ENCODE data around the gene PRG3. TPM values are rescaled to one million over a fixed set of nuclear protein-coding genes. Genes with fewer than 3 reads are reported as not detected.
A peak's percentile ranks its signal among the peaks of the same experiment; 100 is the strongest.

The PRG3 gene
- total and polyA plus RNA-seq, 9 of the 15 experiments (the other 6 are each of a cell fraction or from before 2014, with no cell fraction given) = 0.18 to 0.55 (median 0.38) TPM; not detected in 6

DNA sequence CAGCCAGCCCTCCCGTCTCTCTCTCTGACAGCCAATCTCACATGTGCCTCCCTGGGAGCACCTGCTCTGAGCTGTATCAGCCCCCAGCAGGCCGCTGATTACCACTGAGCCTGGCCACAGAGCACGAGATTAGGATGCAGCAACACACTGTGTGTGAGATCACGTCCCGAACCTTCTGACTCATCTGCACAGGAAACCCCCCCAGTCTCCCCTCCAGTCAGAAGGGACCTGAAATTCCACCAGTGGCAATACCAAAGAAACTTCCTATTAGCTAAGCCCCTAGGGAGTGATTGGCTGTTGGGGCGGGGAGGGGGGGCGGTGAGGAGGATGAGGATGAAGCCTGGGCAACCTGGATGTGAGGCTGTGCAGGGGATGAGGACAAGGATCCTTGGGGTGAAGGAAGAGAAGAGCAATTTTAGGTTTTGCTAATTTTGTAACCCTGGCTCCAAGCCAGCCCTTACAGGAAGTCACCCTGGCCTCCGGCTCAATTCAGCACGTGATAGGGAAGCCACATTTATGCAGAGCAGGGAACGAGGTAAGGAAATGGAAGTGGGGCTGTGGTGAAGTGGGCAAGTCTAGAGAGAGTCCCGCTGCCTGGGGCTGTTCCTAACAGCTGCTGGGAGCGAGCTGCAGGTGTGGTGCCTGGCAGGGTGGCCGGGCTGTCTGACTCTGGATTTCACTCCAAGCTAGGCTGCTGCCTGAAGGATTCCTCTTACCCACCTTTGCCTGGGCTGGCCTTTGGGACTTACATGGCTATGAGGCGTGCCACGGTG lies 44.0 kb upstream of the PRG3 start (continued):
- TF ChIP-seq KLF16 (IDR thresholded peaks at IDR 0.05) (peak; percentile 99), ZNF354B (CRISPR knock-in tag; IDR thresholded peaks at IDR 0.05) (0 out of 2 replicates have a peak, but pooled peaks have one; percentile 5), NELFE (IDR thresholded peaks at IDR 0.05; ENCODE audit: insufficient read depth, insufficient read length) (no peak), SAP30 (IDR thresholded peaks at IDR 0.05; ENCODE audit: borderline replicate concordance, insufficient read depth, low read depth, low read length, poor library complexity, severe bottlenecking) (peak; percentile 53), NFIX (CRISPR knock-in tag; IDR thresholded peaks at IDR 0.05; ENCODE audit: low read depth) (no peak), ASH1L (IDR thresholded peaks at IDR 0.05; ENCODE audit: borderline replicate concordance, low read depth, partially characterized antibody) (no peak), SPI1 (IDR thresholded peaks at IDR 0.05; ENCODE audit: borderline replicate concordance, low read depth, low read length) (peak; percentile 45; the same call in 1 of the 2 replicates), ZNF12 (CRISPR knock-in tag; IDR thresholded peaks at IDR 0.05) (no peak; the same call in 1 of the 2 replicates), GTF3C2 (IDR thresholded peaks at IDR 0.05; ENCODE audit: borderline replicate concordance, extremely low read depth, insufficient read length) (no peak)
- TF ChIP-seq, protein P1, sequence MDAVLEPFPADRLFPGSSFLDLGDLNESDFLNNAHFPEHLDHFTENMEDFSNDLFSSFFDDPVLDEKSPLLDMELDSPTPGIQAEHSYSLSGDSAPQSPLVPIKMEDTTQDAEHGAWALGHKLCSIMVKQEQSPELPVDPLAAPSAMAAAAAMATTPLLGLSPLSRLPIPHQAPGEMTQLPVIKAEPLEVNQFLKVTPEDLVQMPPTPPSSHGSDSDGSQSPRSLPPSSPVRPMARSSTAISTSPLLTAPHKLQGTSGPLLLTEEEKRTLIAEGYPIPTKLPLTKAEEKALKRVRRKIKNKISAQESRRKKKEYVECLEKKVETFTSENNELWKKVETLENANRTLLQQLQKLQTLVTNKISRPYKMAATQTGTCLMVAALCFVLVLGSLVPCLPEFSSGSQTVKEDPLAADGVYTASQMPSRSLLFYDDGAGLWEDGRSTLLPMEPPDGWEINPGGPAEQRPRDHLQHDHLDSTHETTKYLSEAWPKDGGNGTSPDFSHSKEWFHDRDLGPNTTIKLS (IDR thresholded peaks at IDR 0.05; ENCODE audit: borderline replicate concordance, low read depth) = peak; percentile 66; the same call in 1 of the 2 replicates
- TF ChIP-seq, protein P2, sequence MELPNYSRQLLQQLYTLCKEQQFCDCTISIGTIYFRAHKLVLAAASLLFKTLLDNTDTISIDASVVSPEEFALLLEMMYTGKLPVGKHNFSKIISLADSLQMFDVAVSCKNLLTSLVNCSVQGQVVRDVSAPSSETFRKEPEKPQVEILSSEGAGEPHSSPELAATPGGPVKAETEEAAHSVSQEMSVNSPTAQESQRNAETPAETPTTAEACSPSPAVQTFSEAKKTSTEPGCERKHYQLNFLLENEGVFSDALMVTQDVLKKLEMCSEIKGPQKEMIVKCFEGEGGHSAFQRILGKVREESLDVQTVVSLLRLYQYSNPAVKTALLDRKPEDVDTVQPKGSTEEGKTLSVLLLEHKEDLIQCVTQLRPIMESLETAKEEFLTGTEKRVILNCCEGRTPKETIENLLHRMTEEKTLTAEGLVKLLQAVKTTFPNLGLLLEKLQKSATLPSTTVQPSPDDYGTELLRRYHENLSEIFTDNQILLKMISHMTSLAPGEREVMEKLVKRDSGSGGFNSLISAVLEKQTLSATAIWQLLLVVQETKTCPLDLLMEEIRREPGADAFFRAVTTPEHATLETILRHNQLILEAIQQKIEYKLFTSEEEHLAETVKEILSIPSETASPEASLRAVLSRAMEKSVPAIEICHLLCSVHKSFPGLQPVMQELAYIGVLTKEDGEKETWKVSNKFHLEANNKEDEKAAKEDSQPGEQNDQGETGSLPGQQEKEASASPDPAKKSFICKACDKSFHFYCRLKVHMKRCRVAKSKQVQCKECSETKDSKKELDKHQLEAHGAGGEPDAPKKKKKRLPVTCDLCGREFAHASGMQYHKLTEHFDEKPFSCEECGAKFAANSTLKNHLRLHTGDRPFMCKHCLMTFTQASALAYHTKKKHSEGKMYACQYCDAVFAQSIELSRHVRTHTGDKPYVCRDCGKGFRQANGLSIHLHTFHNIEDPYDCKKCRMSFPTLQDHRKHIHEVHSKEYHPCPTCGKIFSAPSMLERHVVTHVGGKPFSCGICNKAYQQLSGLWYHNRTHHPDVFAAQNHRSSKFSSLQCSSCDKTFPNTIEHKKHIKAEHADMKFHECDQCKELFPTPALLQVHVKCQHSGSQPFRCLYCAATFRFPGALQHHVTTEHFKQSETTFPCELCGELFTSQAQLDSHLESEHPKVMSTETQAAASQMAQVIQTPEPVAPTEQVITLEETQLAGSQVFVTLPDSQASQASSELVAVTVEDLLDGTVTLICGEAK (IDR thresholded peaks at IDR 0.05) = no peak
- TF ChIP-seq, protein P2 (CRISPR knock-in tag; IDR thresholded peaks at IDR 0.05) = no peak

Data from K562 (cell line).